Natural killer cell (primary cell): ENCODE data around the gene RGS6. TPM values are rescaled to one million over a fixed set of nuclear protein-coding genes. Genes with fewer than 3 reads are reported as not detected.

Experiments
- ATAC-seq, 3 donors: fragments of 150-1000 bp in 2 of 3; fragments of 200-7000 bp in 1 of 3; cut with Tn5 transposase; 1 replicate in 1 of 3; 2 replicates in 2 of 3; pipeline ENCODE4 v1.10.0; 2021; ENCODE audit warnings: mild to moderate bottlenecking in 2 of 3, moderate library complexity in 2 of 3
- DNase-seq, 2 donors: peaks; one replicate each; pipeline versions ENCODE4 v3.0.0 to v3.0.0-alpha.2; 2013 to 2021; ENCODE audit warnings: mixed read lengths in 1 of 2
- H3K27ac ChIP-seq: one replicate; pipeline ENCODE4 v1.5.1; 2013; ENCODE audit warnings: mild to moderate bottlenecking, low read length
- H3K27me3 ChIP-seq: one replicate; pipeline ENCODE4 v1.6.1; 2013; ENCODE audit warnings: low read length; ENCODE audit not compliant: control insufficient read depth, insufficient read depth
- H3K36me3 ChIP-seq: one replicate; pipeline ENCODE4 v1.6.1; 2013; ENCODE audit warnings: low read length; ENCODE audit not compliant: control insufficient read depth, insufficient read depth
- H3K4me1 ChIP-seq: one replicate; pipeline ENCODE4 v1.6.1; 2013; ENCODE audit warnings: low read length; ENCODE audit not compliant: control insufficient read depth, insufficient read depth
- H3K4me3 ChIP-seq: one replicate; pipeline ENCODE4 v1.5.1; 2013; ENCODE audit warnings: low read length
- H3K9me3 ChIP-seq: one replicate; pipeline ENCODE4 v1.6.1; 2013; ENCODE audit warnings: low read length; ENCODE audit not compliant: control insufficient read depth, insufficient read depth
- H3K27ac Mint-ChIP-seq, 2 donors: one replicate each; pipeline ENCODE4 v1.8.0; 2022; ENCODE audit warnings: mild to moderate bottlenecking in 2 of 2, mixed read lengths in 2 of 2, moderate library complexity in 1 of 2
- H3K27me3 Mint-ChIP-seq, 2 donors: one replicate each; pipeline ENCODE4 v1.8.0; 2022; ENCODE audit warnings: low read depth in 2 of 2, mixed read lengths in 2 of 2
- H3K36me3 Mint-ChIP-seq: one replicate; pipeline ENCODE4 v1.8.0; 2022; ENCODE audit warnings: mixed read lengths
- H3K4me1 Mint-ChIP-seq, 2 donors: one replicate each; pipeline ENCODE4 v1.8.0; 2022; ENCODE audit warnings: mixed read lengths in 2 of 2
- H3K4me3 Mint-ChIP-seq: one replicate; pipeline ENCODE4 v1.8.0; 2022; ENCODE audit warnings: mild to moderate bottlenecking, moderate library complexity, mixed read lengths
- H3K9me3 Mint-ChIP-seq, 2 donors: one replicate each; pipeline ENCODE4 v1.8.0; 2022; ENCODE audit warnings: mixed read lengths in 2 of 2
- WGBS: methylation state at CpG from one replicate; pipeline ENCODE4 v1.1.7; 2013; ENCODE audit warnings: missing lambda C conversion rate; ENCODE audit not compliant: insufficient coverage; 5-methylcytosine and 5-hydroxymethylcytosine counted together
- intact Hi-C: fragments of 100-400 bp; cut with micrococcal nuclease; formaldehyde crosslinking; loops from one replicate; pipeline ENCODE4 v1.14.2; 2022
- total RNA-seq, 4 donors: library from RNA; stranded (reverse); fragments of 120-200 nt in 1 of 4; gene quantifications; one replicate each; pipeline versions ENCODE4 v1.2.3 to v1.2.4, GENCODE V29; 2013 to 2022
- TF ChIP-seq, protein P1 (sequence below): fragments of 200-600 bp; IDR thresholded peaks from one replicate; pipeline ENCODE4 v1.8.0; 2022; ENCODE audit warnings: antibody characterized with exemption

The RGS6 gene
- total RNA-seq, 3 donors from 2014 or later (not counting 1 experiment from before 2014, with no cell fraction given) = 0.75 to 1.4 TPM; not detected in 1

DNA sequence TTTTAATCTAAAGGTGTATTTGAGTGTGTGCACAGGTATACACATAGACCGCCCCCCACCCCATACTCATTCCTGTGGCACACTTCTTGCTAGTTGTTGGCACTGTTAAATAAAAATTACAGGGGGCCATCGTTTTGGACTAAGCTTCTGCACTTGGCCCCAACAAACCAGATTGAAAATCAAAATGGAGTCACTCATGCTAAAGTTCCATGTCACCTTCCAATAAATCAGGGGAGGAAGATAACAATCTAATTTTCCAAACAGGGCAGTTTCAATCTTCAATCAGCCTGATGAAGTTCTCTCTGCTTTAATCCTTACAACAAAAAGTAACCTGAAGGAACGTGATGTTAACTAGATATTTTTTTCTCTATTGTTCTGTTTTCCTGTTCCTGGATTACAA lies 78.2 kb downstream of the RGS6 start:
- Mint-ChIP-seq H3K36me3 (no peaks in the 10 kb centered on the region), H3K4me1 (no peaks in the 10 kb centered on the region), H3K9me3 (no peaks in the 10 kb centered on the region), H3K27me3 (peaks cover 14 to 16% of the 10 kb centered on the region in 2 donors), H3K4me3 (no peak overlapping the region), H3K27ac (no peak overlapping the region)
- Histone ChIP-seq H3K27me3 (no peaks in the 10 kb centered on the region), H3K36me3 (no peaks in the 10 kb centered on the region), H3K27ac (no peak overlapping the region), H3K9me3 (no peaks in the 10 kb centered on the region), H3K4me1 (no peaks in the 10 kb centered on the region), H3K4me3 (no peak overlapping the region)
- TF ChIP-seq, protein P1, sequence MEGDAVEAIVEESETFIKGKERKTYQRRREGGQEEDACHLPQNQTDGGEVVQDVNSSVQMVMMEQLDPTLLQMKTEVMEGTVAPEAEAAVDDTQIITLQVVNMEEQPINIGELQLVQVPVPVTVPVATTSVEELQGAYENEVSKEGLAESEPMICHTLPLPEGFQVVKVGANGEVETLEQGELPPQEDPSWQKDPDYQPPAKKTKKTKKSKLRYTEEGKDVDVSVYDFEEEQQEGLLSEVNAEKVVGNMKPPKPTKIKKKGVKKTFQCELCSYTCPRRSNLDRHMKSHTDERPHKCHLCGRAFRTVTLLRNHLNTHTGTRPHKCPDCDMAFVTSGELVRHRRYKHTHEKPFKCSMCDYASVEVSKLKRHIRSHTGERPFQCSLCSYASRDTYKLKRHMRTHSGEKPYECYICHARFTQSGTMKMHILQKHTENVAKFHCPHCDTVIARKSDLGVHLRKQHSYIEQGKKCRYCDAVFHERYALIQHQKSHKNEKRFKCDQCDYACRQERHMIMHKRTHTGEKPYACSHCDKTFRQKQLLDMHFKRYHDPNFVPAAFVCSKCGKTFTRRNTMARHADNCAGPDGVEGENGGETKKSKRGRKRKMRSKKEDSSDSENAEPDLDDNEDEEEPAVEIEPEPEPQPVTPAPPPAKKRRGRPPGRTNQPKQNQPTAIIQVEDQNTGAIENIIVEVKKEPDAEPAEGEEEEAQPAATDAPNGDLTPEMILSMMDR = no peak
- ATAC-seq = no peak
- intact Hi-C loops = no loop called here
- 74% methylated on average over 3 of the region's 3 CpGs for WGBS
- DNase-seq = no peak

DNA sequence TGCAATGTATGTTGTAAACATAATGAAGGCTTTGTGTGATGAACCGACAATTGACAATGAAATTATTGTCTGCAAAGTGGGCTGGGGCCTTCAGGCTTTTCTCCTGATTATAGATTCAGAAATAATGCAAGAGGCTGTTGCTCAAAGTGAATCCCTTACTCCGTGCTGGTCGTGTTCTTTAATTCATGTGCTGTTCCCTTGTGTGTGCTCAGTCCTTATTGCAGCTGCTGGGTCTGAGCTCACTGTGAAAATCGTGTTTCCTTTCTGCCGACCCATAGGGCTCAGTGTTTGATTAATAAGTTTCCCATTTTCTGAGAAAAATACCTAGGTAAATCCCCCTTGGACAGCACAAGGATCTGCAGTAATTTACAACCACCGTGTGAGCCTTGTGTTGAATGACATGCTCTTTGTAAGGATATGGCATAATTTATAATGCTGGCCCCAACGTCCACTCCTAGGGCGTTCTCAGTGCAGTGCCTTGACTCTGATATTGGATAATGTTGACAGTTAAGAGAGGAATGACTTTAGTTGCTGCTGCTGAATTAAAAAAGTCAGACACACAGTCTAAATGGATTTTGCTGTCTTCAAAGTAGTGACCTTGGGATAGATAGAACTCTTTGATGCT lies 81.6 kb downstream of the RGS6 start:
- Mint-ChIP-seq H3K9me3 (no peaks in the 10 kb centered on the region), H3K27ac (no peak overlapping the region), H3K4me1 (no peaks in the 10 kb centered on the region), H3K4me3 (no peak overlapping the region), H3K27me3 (peaks cover 19 to 24% of the 10 kb centered on the region in 2 donors), H3K36me3 (no peaks in the 10 kb centered on the region)
- 81% methylated on average over 8 of the region's 8 CpGs for WGBS
- intact Hi-C loops = no loop called here
- H3K4me1 ChIP-seq = no peaks in the 10 kb centered on the region
- ATAC-seq = no peak
- DNase-seq = no peak
- no peak overlapping the region for H3K27ac ChIP-seq
- H3K9me3 ChIP-seq = no peaks in the 10 kb centered on the region
- no peak overlapping the region for H3K4me3 ChIP-seq
- no peaks in the 10 kb centered on the region for H3K36me3 ChIP-seq
- no peaks in the 10 kb centered on the region for H3K27me3 ChIP-seq
- TF ChIP-seq, protein P1 = no peak

DNA sequence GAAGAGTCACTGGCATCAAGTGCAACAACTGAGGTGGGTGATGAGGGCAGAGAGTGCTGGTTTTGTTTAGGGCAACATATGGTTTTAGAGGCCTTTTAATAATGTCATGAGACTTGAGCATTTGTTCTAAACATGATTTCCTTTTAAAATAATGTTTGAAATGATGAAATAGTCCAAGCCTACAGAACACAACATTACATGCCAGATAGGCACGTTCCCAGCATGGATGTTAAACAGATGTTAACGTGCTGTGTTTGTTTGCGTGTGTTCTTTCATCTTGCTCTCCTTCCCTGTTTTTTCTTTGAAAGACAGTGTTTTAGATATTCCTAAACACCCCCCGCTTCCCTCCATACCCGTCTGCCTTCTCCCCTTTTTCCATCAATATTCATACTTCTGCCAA lies 82.3 kb downstream of the RGS6 start:
- H3K4me1 ChIP-seq = no peaks in the 10 kb centered on the region
- no peaks in the 10 kb centered on the region for H3K9me3 ChIP-seq
- TF ChIP-seq, protein P1 = no peak
- Mint-ChIP-seq H3K36me3 (no peaks in the 10 kb centered on the region), H3K9me3 (no peaks in the 10 kb centered on the region), H3K27me3 (peaks cover 20 to 24% of the 10 kb centered on the region in 2 donors), H3K27ac (no peak overlapping the region), H3K4me1 (no peaks in the 10 kb centered on the region), H3K4me3 (no peak overlapping the region)
- no peak overlapping the region for H3K27ac ChIP-seq
- intact Hi-C loops = no loop called here
- no peaks in the 10 kb centered on the region for H3K27me3 ChIP-seq
- WGBS = 89% methylated on average over 5 of the region's 5 CpGs
- H3K36me3 ChIP-seq = no peaks in the 10 kb centered on the region
- DNase-seq = no peak
- ATAC-seq = no peak
- H3K4me3 ChIP-seq = no peak overlapping the region

DNA sequence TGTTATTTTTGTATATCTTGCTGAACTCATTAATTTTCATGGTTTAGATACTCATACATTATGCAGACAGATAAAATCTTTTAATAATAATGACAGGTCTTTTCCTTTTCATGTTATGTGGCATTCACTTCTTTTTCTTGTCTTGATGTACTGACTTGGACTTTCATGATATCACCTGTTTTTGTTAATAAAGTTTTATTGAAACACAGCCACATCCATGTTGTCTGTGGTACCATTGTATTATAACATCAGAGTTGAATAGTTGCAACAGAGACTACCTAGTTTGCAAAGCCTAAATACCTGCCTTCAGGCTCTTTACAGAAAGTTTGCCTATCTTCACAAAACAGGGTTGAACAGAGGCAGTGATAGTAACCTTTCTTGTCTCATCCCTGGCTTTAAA lies 85.1 kb downstream of the RGS6 start:
- Mint-ChIP-seq H3K27me3 (peaks cover 22 to 24% of the 10 kb centered on the region in 2 donors), H3K4me3 (no peak overlapping the region), H3K9me3 (no peaks in the 10 kb centered on the region), H3K27ac (no peak overlapping the region), H3K36me3 (no peaks in the 10 kb centered on the region), H3K4me1 (no peaks in the 10 kb centered on the region)
- Histone ChIP-seq H3K27me3 (no peaks in the 10 kb centered on the region), H3K36me3 (no peaks in the 10 kb centered on the region), H3K4me1 (no peaks in the 10 kb centered on the region), H3K4me3 (no peak overlapping the region), H3K9me3 (no peaks in the 10 kb centered on the region), H3K27ac (no peak overlapping the region)
- DNase-seq = no peak
- TF ChIP-seq, protein P1 = no peak
- ATAC-seq = no peak
- intact Hi-C loops = no loop called here
